ENCODE measurements around the gene HOXB5. TPM values are rescaled to one million over a fixed set of nuclear protein-coding genes. Genes with fewer than 3 reads are reported as not detected.
A peak's percentile ranks its signal among the peaks of the same experiment; 100 is the strongest.

Gene HOXB5
- 10 to 100 TPM; 30.0 to 58.2 (median 39.7) TPM for polyA plus RNA-seq (ENCODE audit: insufficient read length in 3 of 3)
- long read RNA-seq, donor 1, transcript HOXB5-201 (2 exons, 2,041 nt): major isoform, 11 of 11 reads
- long read RNA-seq, donor 1, partial matches to known transcripts: 0 of 11 reads
- long read RNA-seq, donor 1, other reads (novel, unspliced or antisense): 0 of 11 reads
- long read RNA-seq, donor 2, transcript HOXB5-201 (2 exons, 2,041 nt): major isoform, 11 of 11 reads
- long read RNA-seq, donor 2, partial matches to known transcripts: 0 of 11 reads
- long read RNA-seq, donor 2, other reads (novel, unspliced or antisense): 0 of 11 reads
- long read RNA-seq, donor 3, transcript HOXB5-201 (2 exons, 2,041 nt): major isoform, 9 of 9 reads
- long read RNA-seq, donor 3, partial matches to known transcripts: 0 of 9 reads
- long read RNA-seq, donor 3, other reads (novel, unspliced or antisense): 0 of 9 reads
- long read RNA-seq, donor 4, transcript HOXB5-201 (2 exons, 2,041 nt): major isoform, 9 of 9 reads
- long read RNA-seq, donor 4, partial matches to known transcripts: 0 of 9 reads
- long read RNA-seq, donor 4, other reads (novel, unspliced or antisense): 0 of 9 reads
- long read RNA-seq, donor 5: 0 reads
- long read RNA-seq, donor 6, transcript HOXB5-201 (2 exons, 2,041 nt): major isoform, 11 of 11 reads
- long read RNA-seq, donor 6, partial matches to known transcripts: 0 of 11 reads
- long read RNA-seq, donor 6, other reads (novel, unspliced or antisense): 0 of 11 reads
- long read RNA-seq, donor 7, transcript HOXB5-201 (2 exons, 2,041 nt): major isoform, 8 of 8 reads
- long read RNA-seq, donor 7, partial matches to known transcripts: 0 of 8 reads
- long read RNA-seq, donor 7, other reads (novel, unspliced or antisense): 0 of 8 reads
- long read RNA-seq, donor 8: 0 reads
- long read RNA-seq, donor 9, transcript HOXB5-201 (2 exons, 2,041 nt): major isoform, 5 of 5 reads
- long read RNA-seq, donor 9, partial matches to known transcripts: 0 of 5 reads
- long read RNA-seq, donor 9, other reads (novel, unspliced or antisense): 0 of 5 reads
- long read RNA-seq, donor 10, partial matches to known transcripts: 0 of 2 reads
- long read RNA-seq, donor 10, other reads (novel, unspliced or antisense): 0 of 2 reads
- long read RNA-seq, donor 11, partial matches to known transcripts: 18 of 18 reads
- long read RNA-seq, donor 11, other reads (novel, unspliced or antisense): 0 of 18 reads
- long read RNA-seq, donor 12, transcript HOXB5-201 (2 exons, 2,041 nt): major isoform, 12 of 12 reads
- long read RNA-seq, donor 12, partial matches to known transcripts: 0 of 12 reads
- long read RNA-seq, donor 12, other reads (novel, unspliced or antisense): 0 of 12 reads
- long read RNA-seq, donor 13: 0 reads
- long read RNA-seq, donor 14, transcript HOXB5-201 (2 exons, 2,041 nt): major isoform, 5 of 5 reads
- long read RNA-seq, donor 14, partial matches to known transcripts: 0 of 5 reads
- long read RNA-seq, donor 14, other reads (novel, unspliced or antisense): 0 of 5 reads
- long read RNA-seq, donor 15, transcript HOXB5-201 (2 exons, 2,041 nt): major isoform, 7 of 7 reads
- long read RNA-seq, donor 15, partial matches to known transcripts: 0 of 7 reads
- long read RNA-seq, donor 15, other reads (novel, unspliced or antisense): 0 of 7 reads
- long read RNA-seq, donor 16, transcript HOXB5-201 (2 exons, 2,041 nt): major isoform, 31 of 31 reads
- long read RNA-seq, donor 16, partial matches to known transcripts: 0 of 31 reads
- long read RNA-seq, donor 16, other reads (novel, unspliced or antisense): 0 of 31 reads

- no peak for DNase-seq (ENCODE audit: extremely low read depth in 1 of 11, low read depth in 9 of 11, low spot score in 4 of 11)
Measured at GRCh38 chr17:48593126-48593829, at the start of gene HOXB5. HOXB5 (minus strand) TSS chr17:48593779; CDS start chr17:48593682, 97 bp downstream.

GRCh38 chr17:48642843-48643696, 49.5 kb upstream of the HOXB5 start:
- DNase-seq (ENCODE audit: extremely low read depth in 1 of 11, low read depth in 9 of 11, low spot score in 4 of 11): no peak

GRCh38 chr17:48642059-48642842, 48.7 kb upstream of the HOXB5 start:
- no peak for DNase-seq (ENCODE audit: extremely low read depth in 1 of 11, low read depth in 9 of 11, low spot score in 4 of 11)

GRCh38 chr17:48641541-48642058, 48.0 kb upstream of the HOXB5 start:
- no peak for DNase-seq (ENCODE audit: extremely low read depth in 1 of 11, low read depth in 9 of 11, low spot score in 4 of 11)

- DNase-seq (ENCODE audit: extremely low read depth in 1 of 11, low read depth in 9 of 11, low spot score in 4 of 11): no peak
Measured at GRCh38 chr17:48640858-48641180, 47.2 kb upstream of the HOXB5 start.

DNA sequence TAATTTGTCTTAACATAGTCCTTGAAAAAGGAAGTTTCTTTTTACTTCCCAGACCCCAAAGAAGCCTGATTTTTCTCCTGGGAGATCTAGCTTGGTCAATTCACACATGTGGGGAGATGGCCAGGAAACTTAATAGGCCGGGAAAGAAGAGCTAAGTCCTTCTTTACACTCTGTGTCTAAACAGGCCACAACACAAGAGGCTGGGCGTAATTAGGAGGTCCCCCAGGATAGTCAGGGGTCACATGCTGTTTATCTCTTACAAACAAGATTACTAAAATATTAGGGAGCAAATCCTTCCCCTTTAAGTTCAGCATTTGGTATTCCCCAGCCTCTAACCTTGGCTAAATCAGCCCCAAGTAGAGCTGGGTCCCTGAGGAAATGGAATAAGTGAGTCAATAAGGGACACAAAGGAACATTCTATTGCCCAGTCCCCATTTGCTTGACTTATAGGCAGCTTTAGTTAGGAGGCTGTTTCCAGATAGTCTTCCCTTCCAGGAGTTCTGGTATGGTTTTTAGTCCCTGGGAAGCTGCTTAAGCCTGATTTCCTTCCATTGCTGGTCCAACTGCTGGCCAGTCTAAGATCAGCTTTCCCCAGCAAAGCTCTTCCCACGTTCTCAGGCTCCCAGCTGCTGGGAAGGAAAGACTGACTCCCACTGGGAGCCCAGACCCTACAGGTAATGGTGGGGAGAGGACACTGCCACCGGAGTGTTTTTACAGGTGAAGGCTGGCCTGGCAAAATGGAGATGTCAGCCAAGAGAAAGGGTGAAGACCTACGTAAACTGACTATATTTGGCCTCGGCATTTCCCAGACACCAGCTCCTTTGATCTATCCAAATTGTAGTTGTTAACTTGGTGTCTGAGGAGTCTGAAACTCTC, 46.6 kb upstream of the HOXB5 start:
- no peak for DNase-seq (ENCODE audit: extremely low read depth in 1 of 11, low read depth in 9 of 11, low spot score in 4 of 11)

- no peak for DNase-seq (ENCODE audit: extremely low read depth in 1 of 11, low read depth in 9 of 11, low spot score in 4 of 11)
Measured at GRCh38 chr17:48639136-48639535, 45.6 kb upstream of the HOXB5 start.

DNA sequence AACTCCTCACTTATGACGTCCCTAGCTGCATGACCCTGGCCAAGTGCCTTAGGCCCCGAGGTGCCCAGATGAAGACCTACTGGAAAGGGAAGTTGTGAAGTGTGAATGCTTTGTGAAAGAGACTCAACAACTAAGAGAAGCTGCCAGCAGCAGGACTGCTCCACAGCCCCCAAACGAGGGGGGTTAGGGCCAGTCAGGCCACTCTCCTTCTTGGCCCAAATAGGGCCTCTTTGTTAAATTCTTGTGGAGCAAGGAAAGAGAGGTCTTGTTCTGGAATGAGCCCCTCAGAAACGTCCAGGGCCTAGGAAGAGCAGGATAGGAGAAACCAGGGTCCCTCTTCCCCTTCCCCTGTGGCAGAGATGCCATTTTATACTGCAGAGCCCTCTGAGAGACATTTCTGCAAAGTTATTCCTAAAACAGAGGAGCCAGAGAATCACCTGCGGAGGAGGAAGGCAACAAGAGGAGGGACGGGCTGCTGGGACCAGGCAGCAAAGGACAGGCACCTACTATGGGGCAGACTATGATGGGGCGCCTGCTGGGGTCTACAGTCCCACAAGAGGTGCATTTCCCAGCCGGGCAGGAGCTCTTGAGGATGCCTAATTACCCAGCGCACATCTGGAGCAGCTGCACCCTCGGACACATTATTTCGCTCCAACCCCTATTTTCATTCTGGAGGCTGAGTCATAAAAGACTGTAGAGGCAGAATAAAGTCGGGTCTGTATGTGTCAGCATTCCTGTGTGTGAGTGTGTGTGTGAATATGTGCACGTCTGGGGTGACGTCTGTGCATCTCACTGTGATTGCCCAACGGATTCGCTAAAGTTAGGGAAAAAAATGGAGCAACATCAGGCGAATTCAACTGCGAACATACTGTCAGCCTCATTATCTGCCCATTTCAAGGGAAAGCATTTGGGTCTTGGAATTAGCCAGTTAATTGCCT, 44.0 kb upstream of the HOXB5 start:
- no peak for DNase-seq (ENCODE audit: extremely low read depth in 1 of 11, low read depth in 9 of 11, low spot score in 4 of 11)

GRCh38 chr17:48636177-48637018, 42.8 kb upstream of the HOXB5 start:
- peak in 4 of 11 donors; percentile 86 to 89 (median 88) for DNase-seq (ENCODE audit: extremely low read depth in 1 of 11, low read depth in 9 of 11, low spot score in 4 of 11)

- DNase-seq (ENCODE audit: extremely low read depth in 1 of 11, low read depth in 9 of 11, low spot score in 4 of 11): no peak
Measured at GRCh38 chr17:48634493-48635208, 41.1 kb upstream of the HOXB5 start.

GRCh38 chr17:48633266-48633677, 39.7 kb upstream of the HOXB5 start:
- no peak for DNase-seq (ENCODE audit: extremely low read depth in 1 of 11, low read depth in 9 of 11, low spot score in 4 of 11)

GRCh38 chr17:48632579-48633265, 39.1 kb upstream of the HOXB5 start:
- no peak for DNase-seq (ENCODE audit: extremely low read depth in 1 of 11, low read depth in 9 of 11, low spot score in 4 of 11)
